ENCODE data around the gene WDR72. TPM values are rescaled to one million over a fixed set of nuclear protein-coding genes. Genes with fewer than 3 reads are reported as not detected.
A peak's percentile ranks its signal among the peaks of the same experiment; 100 is the strongest.

Gene WDR72
- total and polyA plus RNA-seq, 2 experiments from 2014 or later, result 0.99 to 1.9 TPM

DNA sequence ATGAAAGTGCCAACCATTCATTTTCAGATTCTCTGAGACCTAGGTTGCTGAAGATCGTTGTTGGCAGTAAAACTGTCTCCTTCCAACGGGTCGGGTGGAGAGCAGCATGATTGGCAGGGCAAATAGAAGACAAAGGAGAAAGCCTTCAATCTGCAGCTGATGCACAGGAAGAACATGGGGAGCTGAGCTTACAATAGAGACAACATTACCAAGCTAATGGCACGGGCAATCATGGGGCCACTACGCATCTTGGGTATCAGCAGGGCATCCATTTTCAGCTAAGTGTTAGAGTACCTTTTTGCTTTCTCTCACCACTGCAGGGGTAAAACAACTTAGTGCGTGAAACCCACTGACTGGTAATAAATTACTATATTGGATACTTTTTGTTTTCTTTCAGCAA, 114.8 kb downstream of the WDR72 start:
- no peak overlapping the region for H3K4me2 ChIP-seq
- no peak for DNase-seq (ENCODE audit: low spot score)
- H3K4me1 ChIP-seq (ENCODE audit: insufficient read depth), result no peaks in the 10 kb centered on the region
- H3K27me3 ChIP-seq (ENCODE audit: insufficient read depth), result no peaks in the 10 kb centered on the region
- Mint-ChIP-seq H3K4me3 (no peak overlapping the region), H3K27ac (no peak overlapping the region), H3K27me3 (ENCODE audit: insufficient read depth, low read depth, poor library complexity) (no peaks in the 10 kb centered on the region), H3K36me3 (ENCODE audit: low read depth) (no peaks in the 10 kb centered on the region), H3K4me1 (peaks cover 5% of the 10 kb centered on the region), H3K9me3 (no peaks in the 10 kb centered on the region)
- no peak overlapping the region for H2AFZ ChIP-seq
- no peaks in the 10 kb centered on the region for H4K20me1 ChIP-seq (replicated peaks; ENCODE audit: insufficient read depth)
- H3K27ac ChIP-seq (ENCODE audit: low read depth), result no peak overlapping the region
- no peaks in the 10 kb centered on the region for H3K9me2 ChIP-seq (ENCODE audit: insufficient read depth)
- H3K79me2 ChIP-seq (replicated peaks; ENCODE audit: insufficient read depth), result no peaks in the 10 kb centered on the region
- no peak overlapping the region for H3K4me3 ChIP-seq
- H3F3A ChIP-seq (replicated peaks; ENCODE audit: low read depth), result no peaks in the 10 kb centered on the region
- peak; percentile 71 for ATAC-seq
- TF ChIP-seq POLR2AphosphoS5 (IDR thresholded peaks at IDR 0.05; ENCODE audit: low read depth) (no peak), ZNF331 (CRISPR knock-in tag; IDR thresholded peaks at IDR 0.05; ENCODE audit: low read depth) (no peak), ZNF114 (CRISPR knock-in tag; IDR thresholded peaks at IDR 0.05) (no peak), JUNB (IDR thresholded peaks at IDR 0.05; ENCODE audit: unreplicated experiment) (no peak), EZH2phosphoT487 (IDR thresholded peaks at IDR 0.05; ENCODE audit: unreplicated experiment) (no peak), EZH2 (IDR thresholded peaks at IDR 0.05; ENCODE audit: low read depth, unreplicated experiment) (no peak)
- TF ChIP-seq, protein P1, sequence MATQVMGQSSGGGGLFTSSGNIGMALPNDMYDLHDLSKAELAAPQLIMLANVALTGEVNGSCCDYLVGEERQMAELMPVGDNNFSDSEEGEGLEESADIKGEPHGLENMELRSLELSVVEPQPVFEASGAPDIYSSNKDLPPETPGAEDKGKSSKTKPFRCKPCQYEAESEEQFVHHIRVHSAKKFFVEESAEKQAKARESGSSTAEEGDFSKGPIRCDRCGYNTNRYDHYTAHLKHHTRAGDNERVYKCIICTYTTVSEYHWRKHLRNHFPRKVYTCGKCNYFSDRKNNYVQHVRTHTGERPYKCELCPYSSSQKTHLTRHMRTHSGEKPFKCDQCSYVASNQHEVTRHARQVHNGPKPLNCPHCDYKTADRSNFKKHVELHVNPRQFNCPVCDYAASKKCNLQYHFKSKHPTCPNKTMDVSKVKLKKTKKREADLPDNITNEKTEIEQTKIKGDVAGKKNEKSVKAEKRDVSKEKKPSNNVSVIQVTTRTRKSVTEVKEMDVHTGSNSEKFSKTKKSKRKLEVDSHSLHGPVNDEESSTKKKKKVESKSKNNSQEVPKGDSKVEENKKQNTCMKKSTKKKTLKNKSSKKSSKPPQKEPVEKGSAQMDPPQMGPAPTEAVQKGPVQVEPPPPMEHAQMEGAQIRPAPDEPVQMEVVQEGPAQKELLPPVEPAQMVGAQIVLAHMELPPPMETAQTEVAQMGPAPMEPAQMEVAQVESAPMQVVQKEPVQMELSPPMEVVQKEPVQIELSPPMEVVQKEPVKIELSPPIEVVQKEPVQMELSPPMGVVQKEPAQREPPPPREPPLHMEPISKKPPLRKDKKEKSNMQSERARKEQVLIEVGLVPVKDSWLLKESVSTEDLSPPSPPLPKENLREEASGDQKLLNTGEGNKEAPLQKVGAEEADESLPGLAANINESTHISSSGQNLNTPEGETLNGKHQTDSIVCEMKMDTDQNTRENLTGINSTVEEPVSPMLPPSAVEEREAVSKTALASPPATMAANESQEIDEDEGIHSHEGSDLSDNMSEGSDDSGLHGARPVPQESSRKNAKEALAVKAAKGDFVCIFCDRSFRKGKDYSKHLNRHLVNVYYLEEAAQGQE (IDR thresholded peaks at IDR 0.05; ENCODE audit: unreplicated experiment), result no peak
- TF ChIP-seq, protein P2, sequence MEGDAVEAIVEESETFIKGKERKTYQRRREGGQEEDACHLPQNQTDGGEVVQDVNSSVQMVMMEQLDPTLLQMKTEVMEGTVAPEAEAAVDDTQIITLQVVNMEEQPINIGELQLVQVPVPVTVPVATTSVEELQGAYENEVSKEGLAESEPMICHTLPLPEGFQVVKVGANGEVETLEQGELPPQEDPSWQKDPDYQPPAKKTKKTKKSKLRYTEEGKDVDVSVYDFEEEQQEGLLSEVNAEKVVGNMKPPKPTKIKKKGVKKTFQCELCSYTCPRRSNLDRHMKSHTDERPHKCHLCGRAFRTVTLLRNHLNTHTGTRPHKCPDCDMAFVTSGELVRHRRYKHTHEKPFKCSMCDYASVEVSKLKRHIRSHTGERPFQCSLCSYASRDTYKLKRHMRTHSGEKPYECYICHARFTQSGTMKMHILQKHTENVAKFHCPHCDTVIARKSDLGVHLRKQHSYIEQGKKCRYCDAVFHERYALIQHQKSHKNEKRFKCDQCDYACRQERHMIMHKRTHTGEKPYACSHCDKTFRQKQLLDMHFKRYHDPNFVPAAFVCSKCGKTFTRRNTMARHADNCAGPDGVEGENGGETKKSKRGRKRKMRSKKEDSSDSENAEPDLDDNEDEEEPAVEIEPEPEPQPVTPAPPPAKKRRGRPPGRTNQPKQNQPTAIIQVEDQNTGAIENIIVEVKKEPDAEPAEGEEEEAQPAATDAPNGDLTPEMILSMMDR (conservative IDR thresholded peaks at IDR 0.05; ENCODE audit: low read depth in 2 of 2), result no peak
- TF ChIP-seq, protein P3, sequence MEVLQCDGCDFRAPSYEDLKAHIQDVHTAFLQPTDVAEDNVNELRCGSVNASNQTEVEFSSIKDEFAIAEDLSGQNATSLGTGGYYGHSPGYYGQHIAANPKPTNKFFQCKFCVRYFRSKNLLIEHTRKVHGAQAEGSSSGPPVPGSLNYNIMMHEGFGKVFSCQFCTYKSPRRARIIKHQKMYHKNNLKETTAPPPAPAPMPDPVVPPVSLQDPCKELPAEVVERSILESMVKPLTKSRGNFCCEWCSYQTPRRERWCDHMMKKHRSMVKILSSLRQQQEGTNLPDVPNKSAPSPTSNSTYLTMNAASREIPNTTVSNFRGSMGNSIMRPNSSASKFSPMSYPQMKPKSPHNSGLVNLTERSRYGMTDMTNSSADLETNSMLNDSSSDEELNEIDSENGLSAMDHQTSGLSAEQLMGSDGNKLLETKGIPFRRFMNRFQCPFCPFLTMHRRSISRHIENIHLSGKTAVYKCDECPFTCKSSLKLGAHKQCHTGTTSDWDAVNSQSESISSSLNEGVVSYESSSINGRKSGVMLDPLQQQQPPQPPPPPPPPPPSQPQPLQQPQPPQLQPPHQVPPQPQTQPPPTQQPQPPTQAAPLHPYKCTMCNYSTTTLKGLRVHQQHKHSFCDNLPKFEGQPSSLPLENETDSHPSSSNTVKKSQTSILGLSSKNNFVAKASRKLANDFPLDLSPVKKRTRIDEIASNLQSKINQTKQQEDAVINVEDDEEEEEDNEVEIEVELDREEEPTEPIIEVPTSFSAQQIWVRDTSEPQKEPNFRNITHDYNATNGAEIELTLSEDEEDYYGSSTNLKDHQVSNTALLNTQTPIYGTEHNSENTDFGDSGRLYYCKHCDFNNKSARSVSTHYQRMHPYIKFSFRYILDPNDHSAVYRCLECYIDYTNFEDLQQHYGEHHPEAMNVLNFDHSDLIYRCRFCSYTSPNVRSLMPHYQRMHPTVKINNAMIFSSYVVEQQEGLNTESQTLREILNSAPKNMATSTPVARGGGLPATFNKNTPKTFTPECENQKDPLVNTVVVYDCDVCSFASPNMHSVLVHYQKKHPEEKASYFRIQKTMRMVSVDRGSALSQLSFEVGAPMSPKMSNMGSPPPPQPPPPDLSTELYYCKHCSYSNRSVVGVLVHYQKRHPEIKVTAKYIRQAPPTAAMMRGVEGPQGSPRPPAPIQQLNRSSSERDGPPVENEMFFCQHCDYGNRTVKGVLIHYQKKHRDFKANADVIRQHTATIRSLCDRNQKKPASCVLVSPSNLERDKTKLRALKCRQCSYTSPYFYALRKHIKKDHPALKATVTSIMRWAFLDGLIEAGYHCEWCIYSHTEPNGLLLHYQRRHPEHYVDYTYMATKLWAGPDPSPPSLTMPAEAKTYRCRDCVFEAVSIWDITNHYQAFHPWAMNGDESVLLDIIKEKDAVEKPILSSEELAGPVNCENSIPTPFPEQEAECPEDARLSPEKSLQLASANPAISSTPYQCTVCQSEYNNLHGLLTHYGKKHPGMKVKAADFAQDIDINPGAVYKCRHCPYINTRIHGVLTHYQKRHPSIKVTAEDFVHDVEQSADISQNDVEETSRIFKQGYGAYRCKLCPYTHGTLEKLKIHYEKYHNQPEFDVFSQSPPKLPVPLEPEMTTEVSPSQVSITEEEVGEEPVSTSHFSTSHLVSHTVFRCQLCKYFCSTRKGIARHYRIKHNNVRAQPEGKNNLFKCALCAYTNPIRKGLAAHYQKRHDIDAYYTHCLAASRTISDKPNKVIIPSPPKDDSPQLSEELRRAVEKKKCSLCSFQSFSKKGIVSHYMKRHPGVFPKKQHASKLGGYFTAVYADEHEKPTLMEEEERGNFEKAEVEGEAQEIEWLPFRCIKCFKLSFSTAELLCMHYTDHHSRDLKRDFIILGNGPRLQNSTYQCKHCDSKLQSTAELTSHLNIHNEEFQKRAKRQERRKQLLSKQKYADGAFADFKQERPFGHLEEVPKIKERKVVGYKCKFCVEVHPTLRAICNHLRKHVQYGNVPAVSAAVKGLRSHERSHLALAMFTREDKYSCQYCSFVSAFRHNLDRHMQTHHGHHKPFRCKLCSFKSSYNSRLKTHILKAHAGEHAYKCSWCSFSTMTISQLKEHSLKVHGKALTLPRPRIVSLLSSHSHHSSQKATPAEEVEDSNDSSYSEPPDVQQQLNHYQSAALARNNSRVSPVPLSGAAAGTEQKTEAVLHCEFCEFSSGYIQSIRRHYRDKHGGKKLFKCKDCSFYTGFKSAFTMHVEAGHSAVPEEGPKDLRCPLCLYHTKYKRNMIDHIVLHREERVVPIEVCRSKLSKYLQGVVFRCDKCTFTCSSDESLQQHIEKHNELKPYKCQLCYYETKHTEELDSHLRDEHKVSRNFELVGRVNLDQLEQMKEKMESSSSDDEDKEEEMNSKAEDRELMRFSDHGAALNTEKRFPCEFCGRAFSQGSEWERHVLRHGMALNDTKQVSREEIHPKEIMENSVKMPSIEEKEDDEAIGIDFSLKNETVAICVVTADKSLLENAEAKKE (CRISPR knock-in tag; IDR thresholded peaks at IDR 0.05), result no peak
- no peaks in the 10 kb centered on the region for H3K36me3 ChIP-seq (ENCODE audit: insufficient read depth)

Measured in GM23338 (cell line).